NB4 (cell line): ENCODE measurements around the gene PRR9.

ENCODE experiments used
- MAX ChIP-seq: IDR thresholded peaks from 2 replicates; pipeline ENCODE4 v1.6.1; 2011; ENCODE audit warnings: low read depth, low read length
- MYC ChIP-seq: IDR thresholded peaks from 2 replicates; pipeline ENCODE4 v1.6.1; 2011; ENCODE audit warnings: low read depth, low read length
- POLR2A ChIP-seq: IDR thresholded peaks from 2 replicates; pipeline ENCODE4 v1.6.1; 2011; ENCODE audit warnings: mild to moderate bottlenecking; ENCODE audit not compliant: insufficient read length; ENCODE audit errors: extremely low read depth
- TF ChIP-seq, protein P1 (sequence below): IDR thresholded peaks from one replicate; pipeline ENCODE4 v1.5.1; 2012; ENCODE audit warnings: low read depth, low read length

GRCh38 chr1:153248176-153248879 lies 30.9 kb downstream of the PRR9 start:
- TF ChIP-seq POLR2A, result no peak
- TF ChIP-seq MAX, result no peak
- TF ChIP-seq, protein P1, sequence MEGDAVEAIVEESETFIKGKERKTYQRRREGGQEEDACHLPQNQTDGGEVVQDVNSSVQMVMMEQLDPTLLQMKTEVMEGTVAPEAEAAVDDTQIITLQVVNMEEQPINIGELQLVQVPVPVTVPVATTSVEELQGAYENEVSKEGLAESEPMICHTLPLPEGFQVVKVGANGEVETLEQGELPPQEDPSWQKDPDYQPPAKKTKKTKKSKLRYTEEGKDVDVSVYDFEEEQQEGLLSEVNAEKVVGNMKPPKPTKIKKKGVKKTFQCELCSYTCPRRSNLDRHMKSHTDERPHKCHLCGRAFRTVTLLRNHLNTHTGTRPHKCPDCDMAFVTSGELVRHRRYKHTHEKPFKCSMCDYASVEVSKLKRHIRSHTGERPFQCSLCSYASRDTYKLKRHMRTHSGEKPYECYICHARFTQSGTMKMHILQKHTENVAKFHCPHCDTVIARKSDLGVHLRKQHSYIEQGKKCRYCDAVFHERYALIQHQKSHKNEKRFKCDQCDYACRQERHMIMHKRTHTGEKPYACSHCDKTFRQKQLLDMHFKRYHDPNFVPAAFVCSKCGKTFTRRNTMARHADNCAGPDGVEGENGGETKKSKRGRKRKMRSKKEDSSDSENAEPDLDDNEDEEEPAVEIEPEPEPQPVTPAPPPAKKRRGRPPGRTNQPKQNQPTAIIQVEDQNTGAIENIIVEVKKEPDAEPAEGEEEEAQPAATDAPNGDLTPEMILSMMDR, result no peak
- no peak for TF ChIP-seq MYC
